Posterior vena cava (tissue), 2 donors: ENCODE results near the gene CAPS. TPM values are rescaled to one million over a fixed set of nuclear protein-coding genes. Genes with fewer than 3 reads are reported as not detected.
A peak's percentile ranks its signal among the peaks of the same experiment; 100 is the strongest.

Experiments
- DNase-seq: peaks from one replicate; pipeline ENCODE4 v3.0.0-alpha.2; 2020; ENCODE audit warnings: low spot score
- intact Hi-C, 2 donors: fragments of 100-400 bp; cut with DNase I; formaldehyde crosslinking; loops; one replicate each; pipeline versions ENCODE4 v1.14.1 to v1.14.2; 2022 to 2023
- total RNA-seq, 2 donors: library from RNA; stranded (reverse); fragmentation: NEBNext Ultra II Directional; extraction: Animal tissue kit (Norgen Biotek cat#: 25700); gene quantifications; one replicate each; pipeline ENCODE4 v1.2.1, GENCODE V29; 2021
- donor health status: DM: yes; HTN: yes; CAD: no.
- donor health status: DM: yes; HTN: yes; CAD: no.

The CAPS gene
- total RNA-seq, 2 donors from 2014 or later = 3.8 to 8.5 TPM

- intact Hi-C loops = loop anchor here in 1 of 2 donors (5.0 kb wide), 1 partner anchor 83 kb away; the partner anchor contains the start of gene NRTN
- no peak for DNase-seq
Observed at GRCh38 chr19:5890099-5890498, 24.0 kb upstream of the CAPS start.

- DNase-seq = no peak
- intact Hi-C loops = loop anchor here in 1 of 2 donors (5.0 kb wide), 1 partner anchor 84 kb away; the partner anchor contains the start of gene NRTN
Observed at GRCh38 chr19:5891572-5891937, 22.5 kb upstream of the CAPS start.

- DNase-seq = no peak
- intact Hi-C loops = loop anchor here (2.0 to 5.0 kb wide), 2 partner anchors 85 to 87 kb away; partner anchors contain the start of gene NRTN (in 2 of the 2)
Observed at GRCh38 chr19:5891938-5892771, 21.9 kb upstream of the CAPS start.

- DNase-seq = no peak
- intact Hi-C loops = loop anchor here (2.0 to 5.0 kb wide), 2 partner anchors 86 to 88 kb away; partner anchors contain the start of gene NRTN (in 2 of the 2)
Observed at GRCh38 chr19:5892772-5893275, 21.2 kb upstream of the CAPS start.

GRCh38 chr19:5893296-5893903 lies 20.7 kb upstream of the CAPS start:
- intact Hi-C loops = loop anchor here (2.0 to 5.0 kb wide), 2 partner anchors 86 to 89 kb away; partner anchors contain the start of gene NRTN (in 2 of the 2)
- no peak for DNase-seq

GRCh38 chr19:5893907-5894703 lies 19.9 kb upstream of the CAPS start:
- DNase-seq = no peak
- intact Hi-C loops = loop anchor here (2.0 to 5.0 kb wide), 2 partner anchors 87 to 89 kb away; partner anchors contain the start of gene NRTN (in 2 of the 2)

GRCh38 chr19:5894704-5895349 lies 19.2 kb upstream of the CAPS start:
- DNase-seq = no peak
- intact Hi-C loops = loop anchor here in 1 of 2 donors (5.0 kb wide), 1 partner anchor 88 kb away; the partner anchor contains the start of gene NRTN

GRCh38 chr19:5895409-5895808 lies 18.6 kb upstream of the CAPS start:
- no peak for DNase-seq
- intact Hi-C loops = no loop called here

- no peak for DNase-seq
- intact Hi-C loops = no loop called here
Observed at GRCh38 chr19:5895890-5896289, 18.2 kb upstream of the CAPS start.

- intact Hi-C loops = no loop called here
- DNase-seq = no peak
Observed at GRCh38 chr19:5896365-5897076, 17.5 kb upstream of the CAPS start.

GRCh38 chr19:5897189-5897969 lies 16.7 kb upstream of the CAPS start:
- intact Hi-C loops = no loop called here
- DNase-seq = no peak

- intact Hi-C loops = no loop called here
- no peak for DNase-seq
Observed at GRCh38 chr19:5899728-5900526, 14.1 kb upstream of the CAPS start.

GRCh38 chr19:5900976-5901375 lies 13.1 kb upstream of the CAPS start:
- intact Hi-C loops = no loop called here
- DNase-seq = no peak

GRCh38 chr19:5903056-5903623 lies 10.9 kb upstream of the CAPS start:
- no peak for DNase-seq
- intact Hi-C loops = no loop called here

- intact Hi-C loops = no loop called here
- peak; percentile 99 for DNase-seq
Observed at GRCh38 chr19:5903624-5904351, 10.3 kb upstream of the CAPS start, which contains the start of gene NDUFA11. Gene NDUFA11, minus strand, starts transcription at chr19:5903790. Its CDS starts 82 bp downstream, at chr19:5903708.
